SIG-M5 treated with dmso at 0.1 percent for 504 hours (cell line): ENCODE data around the gene TAB3.

Source experiments
- DNase-seq: peaks from one replicate; lab custom pipeline; 2025; ENCODE audit not compliant: unreplicated experiment; lab: John Stamatoyannopoulos, UW

The TAB3 gene

DNA sequence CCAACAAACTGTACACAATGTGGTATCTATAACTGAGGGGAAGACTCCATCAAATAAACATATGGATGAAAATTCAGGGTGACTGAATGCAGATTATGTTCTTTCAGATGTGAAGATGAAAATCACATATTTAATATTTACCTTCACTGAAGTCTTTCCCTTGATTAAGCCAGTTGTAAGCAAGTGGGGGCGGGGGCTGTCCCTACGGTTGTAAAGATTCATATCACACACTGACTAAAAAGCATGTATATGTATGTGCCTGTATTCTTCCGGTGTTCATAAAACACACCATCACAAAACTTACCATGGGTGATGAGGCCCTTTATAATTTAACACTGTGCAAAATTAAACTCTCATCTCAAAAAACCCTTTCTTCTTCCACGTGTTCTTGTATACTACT lies 1.3 kb downstream of the TAB3 start:
- DNase-seq = no peak

DNA sequence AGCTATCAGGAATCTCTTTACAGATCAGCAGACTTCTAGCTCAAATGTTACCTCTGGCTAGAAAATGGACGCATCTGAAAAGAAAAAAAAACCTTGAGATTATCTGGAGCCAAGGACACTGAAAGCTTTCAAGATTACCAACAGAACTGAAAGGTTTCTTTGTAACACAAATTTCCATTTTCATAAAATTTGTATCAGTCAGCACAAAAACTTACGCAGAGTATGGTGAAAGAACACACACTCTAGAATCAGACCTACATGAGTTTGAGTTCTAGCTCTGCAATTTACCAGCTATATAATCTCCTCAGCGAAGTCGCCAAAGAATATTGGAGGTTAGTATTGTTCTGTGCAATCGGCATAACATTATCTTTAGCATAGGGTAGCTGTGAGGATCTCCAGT lies 1.8 kb downstream of the TAB3 start:
- no peak for DNase-seq

- no peak for DNase-seq
Observed at GRCh38 chrX:30885136-30885535, 3.9 kb downstream of the TAB3 start.

DNA sequence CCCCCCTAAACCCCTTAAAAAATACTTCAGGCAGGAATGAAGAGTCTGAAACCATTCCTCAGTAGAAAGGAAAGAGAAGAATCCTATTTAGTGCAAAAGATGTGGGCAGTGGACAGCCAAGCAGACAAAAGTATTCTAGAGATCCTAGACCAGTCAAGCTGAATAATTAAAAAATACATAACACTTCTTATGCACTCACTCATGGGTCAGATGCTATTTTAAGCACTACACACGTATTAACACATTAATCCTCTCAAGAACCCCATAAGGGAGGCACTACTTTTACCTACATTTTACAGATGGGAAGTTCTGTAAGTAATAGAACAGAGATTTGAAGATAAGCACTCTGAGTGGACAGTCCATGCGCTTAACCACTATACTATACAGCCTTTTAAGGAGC lies 5.9 kb downstream of the TAB3 start:
- no peak for DNase-seq

GRCh38 chrX:30881797-30882196 lies 7.3 kb downstream of the TAB3 start:
- DNase-seq = no peak

- no peak for DNase-seq
Observed at GRCh38 chrX:30881390-30881789, 7.7 kb downstream of the TAB3 start.

DNA sequence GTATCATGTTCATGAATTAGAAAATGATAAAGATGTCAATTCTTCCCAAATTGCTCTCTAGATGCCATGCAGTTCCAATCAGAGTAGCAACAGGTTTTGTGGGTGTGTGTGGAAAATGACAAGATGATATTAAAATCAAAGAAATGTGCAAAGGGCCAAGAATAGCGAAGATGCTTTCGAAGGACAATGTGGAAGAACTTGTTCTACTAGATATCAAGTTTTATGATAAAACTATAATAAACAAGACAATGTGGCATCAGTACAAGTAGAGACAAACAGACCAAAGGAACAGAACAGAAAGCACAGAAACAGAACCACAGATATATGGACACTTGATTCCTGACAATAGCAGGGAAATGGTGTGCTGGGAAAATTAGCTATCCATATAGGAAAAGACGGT lies 9.0 kb downstream of the TAB3 start:
- no peak for DNase-seq

DNA sequence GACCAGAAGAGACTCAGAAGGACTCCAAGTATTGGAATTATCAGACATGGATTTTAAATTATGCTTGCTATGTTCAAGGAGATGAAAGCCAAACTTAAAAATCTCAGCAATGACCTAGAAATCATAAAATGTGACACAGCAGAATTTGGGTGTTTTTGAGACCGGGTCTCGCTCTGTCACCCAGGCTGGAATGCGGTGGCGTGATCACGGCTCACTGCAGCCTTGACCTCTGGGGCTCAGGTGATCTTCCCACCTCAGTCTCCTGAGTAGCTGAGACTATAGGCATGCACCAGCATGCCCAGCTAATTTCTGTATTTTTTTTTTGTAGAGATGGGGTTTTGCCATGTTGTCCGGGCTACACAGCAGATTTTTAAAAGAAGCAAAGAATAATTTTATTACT lies 12.7 kb downstream of the TAB3 start:
- DNase-seq = no peak

- DNase-seq = no peak
Observed at GRCh38 chrX:30875957-30876356, 13.1 kb downstream of the TAB3 start.

GRCh38 chrX:30874851-30875250 lies 14.2 kb downstream of the TAB3 start:
- DNase-seq = no peak

DNA sequence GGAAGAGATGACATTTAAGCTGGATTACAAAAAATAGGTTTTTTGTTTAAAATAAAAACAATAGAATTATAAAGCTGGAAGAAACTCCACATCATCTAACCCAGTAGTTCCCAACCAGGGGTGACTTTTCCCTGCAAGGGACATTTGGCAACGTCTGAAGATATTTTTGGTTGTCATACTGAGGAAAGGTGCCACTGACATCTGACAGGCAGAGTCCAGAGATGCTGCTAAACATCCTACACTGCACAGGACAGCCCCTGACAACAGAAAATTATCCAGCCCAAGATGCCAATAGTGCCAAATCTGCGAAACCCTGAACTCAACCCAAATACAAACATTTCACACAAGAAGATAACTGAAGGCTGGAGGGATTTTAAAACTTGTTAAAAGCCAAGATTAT lies 18.5 kb downstream of the TAB3 start:
- DNase-seq = no peak

GRCh38 chrX:30865612-30866011 lies 23.4 kb downstream of the TAB3 start:
- no peak for DNase-seq

DNA sequence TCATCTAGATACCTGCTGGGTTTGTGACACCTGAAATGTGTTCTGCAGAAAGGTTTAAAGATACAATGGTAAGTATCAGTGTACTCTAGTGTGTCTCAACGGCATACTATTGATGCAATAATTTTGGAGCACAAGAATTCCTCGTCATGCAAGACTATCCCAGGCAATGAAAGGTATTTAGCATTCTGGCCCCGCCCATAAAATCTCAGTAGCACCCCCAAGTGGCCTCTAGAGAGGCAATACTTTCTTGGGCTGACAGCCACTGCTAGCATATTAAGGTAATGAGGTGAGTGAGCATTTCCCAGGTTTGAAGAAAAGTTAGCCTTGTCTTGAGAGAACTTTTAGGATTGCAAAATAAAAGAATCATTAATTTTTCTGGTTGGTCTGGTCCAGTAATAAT lies 24.0 kb downstream of the TAB3 start:
- no peak for DNase-seq

DNA sequence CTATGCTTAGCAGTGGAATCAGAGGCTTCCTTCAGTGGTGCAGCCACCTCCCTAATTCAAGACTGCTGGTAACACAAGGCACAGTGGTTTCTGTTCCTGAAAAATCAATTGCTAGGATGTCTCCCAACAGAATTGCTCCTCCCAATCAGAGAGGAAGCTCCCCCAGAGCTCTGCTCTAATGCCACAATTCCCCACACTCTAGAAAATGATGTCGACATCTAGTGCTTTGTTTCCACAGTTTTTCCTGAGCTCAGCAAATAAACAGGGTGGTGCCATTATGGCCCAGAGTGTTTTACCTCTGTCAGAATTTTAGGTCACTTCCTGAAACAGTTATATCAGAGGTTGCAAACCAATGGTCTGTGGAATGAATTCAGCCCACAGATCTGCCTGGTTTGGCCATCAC lies 24.7 kb downstream of the TAB3 start:
- DNase-seq = peak; percentile 46

DNA sequence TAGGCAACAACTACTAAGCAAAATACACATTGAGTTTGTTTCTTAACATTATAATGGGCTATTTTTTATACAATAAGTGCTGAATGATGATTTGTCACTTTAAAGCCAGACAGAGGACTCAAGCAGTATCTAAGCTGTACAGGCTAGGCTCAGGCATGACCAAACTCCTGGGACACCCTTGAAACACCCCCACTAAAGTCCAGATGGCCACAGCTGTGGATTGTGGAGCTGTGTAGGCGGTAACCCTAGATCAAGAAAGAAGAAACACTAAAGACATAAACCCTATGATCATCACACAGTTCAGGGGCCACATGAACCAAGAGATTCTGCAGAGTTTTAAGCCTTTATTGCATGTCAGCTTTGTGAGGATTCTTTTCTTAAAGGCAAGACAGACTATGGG lies 25.1 kb downstream of the TAB3 start:
- DNase-seq = no peak

GRCh38 chrX:30858098-30858497 lies 31.0 kb downstream of the TAB3 start:
- no peak for DNase-seq

- DNase-seq = no peak
Observed at GRCh38 chrX:30851449-30851848, 37.6 kb downstream of the TAB3 start.

DNA sequence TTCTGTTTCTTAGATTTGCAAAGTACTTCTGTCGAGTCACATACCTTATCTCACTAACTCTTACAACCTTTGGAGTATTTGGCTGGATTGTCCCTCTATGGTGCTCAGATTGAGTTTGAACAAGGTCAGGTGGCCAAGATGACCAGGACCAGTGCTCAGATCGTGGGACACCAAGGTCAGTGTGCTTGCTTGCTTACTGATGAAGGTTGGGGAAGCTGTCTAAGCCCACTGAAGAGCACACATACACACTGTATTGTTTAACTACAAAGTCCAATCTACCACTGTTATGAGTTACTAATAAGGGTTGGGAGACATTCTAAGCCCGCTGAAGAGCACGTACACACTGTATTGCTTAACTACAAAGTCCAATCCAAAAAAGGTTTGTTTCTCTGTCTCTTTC lies 53.7 kb downstream of the TAB3 start:
- no peak for DNase-seq

- no peak for DNase-seq
Observed at GRCh38 chrX:30833896-30834295, 55.2 kb downstream of the TAB3 start.

DNA sequence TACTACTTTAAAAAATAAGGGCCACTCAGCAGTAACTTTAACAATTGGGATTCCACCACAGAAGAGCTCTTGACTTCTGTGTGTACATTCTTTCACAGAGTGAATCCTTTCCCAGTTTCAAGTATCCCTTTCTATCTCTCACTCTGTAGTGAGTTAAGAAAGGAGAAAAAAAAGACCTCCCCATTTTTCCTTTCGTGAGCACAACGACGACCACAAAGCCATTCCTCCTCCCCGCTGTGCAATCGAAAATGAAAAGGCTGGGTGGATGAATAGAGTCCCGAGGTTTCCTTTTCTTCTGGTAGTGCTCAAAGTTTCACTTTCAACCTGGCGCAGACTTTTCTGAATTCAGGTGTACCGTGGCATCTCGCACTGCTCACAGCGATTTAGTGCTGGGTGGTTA lies 58.0 kb downstream of the TAB3 start:
- no peak for DNase-seq

DNA sequence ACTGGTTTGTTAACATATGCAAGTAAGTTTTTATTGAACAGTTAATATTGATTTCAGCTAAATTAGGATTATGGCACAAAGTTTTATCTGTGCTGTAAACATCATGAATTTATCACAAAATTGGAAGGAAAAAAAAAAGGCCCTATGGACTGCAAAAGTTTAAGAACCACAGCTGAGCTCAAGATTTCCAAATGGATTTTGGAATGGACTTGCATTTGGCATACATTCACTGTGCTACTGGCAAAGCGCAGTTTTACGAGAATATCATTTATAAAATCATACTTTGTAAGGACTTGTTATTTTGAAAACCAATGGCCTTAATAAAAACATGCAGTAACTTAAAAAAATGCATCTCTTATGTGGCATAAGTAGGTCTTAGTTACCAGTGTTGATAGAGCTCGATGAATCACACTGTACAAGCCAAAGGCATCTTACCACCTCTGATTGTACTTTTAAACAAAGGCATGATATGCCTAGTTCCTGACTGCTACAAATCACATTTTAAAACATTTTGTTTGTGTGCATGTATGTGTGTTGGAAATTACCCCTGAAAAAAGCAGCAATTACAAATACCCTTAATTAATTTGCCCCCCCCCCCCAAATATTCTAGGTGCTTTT lies 58.6 kb downstream of the TAB3 start:
- DNase-seq = no peak

GRCh38 chrX:30824275-30824674 lies 64.8 kb downstream of the TAB3 start:
- no peak for DNase-seq

DNA sequence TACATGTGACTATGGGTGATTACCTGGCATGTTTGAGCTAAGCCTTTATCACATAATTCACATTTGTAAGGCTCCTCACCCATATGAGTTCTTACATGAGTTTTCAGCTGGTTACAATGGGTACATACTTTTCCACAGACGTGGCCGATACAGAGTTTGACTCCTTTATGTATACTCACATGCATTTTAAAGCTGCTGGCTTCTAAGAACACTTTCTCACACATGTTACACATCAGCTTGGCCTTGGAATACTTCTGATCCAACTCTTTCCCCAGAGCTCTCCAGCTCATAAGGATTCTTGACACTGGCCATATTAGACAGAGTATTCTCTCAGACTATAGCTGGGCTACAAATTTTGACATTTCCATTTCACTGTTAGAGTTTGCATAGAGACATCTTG lies 66.3 kb downstream of the TAB3 start:
- DNase-seq = no peak
